GM18520 (cell line): ENCODE data around the gene MMS22L.

Experiments used
- ATAC-seq: cut with Tn5 transposase; IDR thresholded peaks from one replicate; pipeline ENCODE4 v1.9.1; 2021; ENCODE audit not compliant: unreplicated experiment

MMS22L gene, protein sequence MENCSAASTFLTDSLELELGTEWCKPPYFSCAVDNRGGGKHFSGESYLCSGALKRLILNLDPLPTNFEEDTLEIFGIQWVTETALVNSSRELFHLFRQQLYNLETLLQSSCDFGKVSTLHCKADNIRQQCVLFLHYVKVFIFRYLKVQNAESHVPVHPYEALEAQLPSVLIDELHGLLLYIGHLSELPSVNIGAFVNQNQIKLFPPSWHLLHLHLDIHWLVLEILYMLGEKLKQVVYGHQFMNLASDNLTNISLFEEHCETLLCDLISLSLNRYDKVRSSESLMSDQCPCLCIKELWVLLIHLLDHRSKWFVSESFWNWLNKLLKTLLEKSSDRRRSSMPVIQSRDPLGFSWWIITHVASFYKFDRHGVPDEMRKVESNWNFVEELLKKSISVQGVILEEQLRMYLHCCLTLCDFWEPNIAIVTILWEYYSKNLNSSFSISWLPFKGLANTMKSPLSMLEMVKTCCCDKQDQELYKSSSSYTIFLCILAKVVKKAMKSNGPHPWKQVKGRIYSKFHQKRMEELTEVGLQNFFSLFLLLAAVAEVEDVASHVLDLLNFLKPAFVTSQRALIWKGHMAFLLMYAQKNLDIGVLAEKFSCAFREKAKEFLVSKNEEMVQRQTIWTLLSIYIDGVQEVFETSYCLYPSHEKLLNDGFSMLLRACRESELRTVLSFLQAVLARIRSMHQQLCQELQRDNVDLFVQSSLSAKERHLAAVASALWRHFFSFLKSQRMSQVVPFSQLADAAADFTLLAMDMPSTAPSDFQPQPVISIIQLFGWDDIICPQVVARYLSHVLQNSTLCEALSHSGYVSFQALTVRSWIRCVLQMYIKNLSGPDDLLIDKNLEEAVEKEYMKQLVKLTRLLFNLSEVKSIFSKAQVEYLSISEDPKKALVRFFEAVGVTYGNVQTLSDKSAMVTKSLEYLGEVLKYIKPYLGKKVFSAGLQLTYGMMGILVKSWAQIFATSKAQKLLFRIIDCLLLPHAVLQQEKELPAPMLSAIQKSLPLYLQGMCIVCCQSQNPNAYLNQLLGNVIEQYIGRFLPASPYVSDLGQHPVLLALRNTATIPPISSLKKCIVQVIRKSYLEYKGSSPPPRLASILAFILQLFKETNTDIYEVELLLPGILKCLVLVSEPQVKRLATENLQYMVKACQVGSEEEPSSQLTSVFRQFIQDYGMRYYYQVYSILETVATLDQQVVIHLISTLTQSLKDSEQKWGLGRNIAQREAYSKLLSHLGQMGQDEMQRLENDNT

DNA sequence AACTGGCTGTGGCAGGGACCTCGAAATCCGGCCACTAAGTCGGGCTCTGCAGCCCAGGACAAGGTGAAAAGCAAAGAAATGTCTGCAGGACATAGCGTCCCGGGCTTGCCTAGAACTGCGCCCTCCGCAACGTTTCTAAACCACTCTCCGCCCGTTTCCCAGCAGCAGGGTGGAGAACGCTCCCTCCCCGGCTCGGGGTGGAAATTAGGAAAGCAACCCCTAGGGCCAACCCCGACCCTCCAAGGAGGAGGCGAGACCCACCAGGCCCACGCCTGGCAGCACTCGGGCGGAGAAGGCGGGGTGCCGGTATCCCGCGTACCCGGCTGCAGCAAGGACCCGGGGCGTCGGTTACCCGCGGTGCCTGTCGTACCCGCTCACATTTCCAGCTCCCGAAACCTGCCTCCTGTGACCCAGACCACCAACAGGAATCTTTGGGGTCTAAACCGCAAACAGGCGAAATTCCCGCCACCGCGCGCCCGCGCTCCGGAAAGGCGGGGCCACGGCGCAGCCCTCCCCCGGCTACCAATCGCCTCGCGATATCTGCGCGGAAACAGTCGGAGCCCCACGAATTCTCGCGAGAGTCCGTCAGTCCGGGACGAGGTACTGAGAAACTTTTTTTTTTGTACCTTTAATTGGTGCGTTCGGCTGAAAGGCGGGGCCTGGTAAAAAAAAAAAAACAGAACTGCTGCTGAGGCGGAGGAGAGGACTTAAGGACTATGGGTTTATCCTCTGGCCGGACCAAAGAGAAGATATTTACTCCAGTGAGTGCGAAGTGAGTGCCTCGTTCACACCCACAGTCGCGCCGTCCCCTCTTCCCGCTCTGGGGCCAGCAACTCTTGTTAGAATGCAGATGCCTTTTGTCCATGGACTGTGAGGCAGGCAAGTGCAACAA is at the start of gene MMS22L:
Gene MMS22L (minus strand): TSS at position 491 of the 892 bp plus-strand sequence. CDS start 739 bp downstream, outside the sequence.
- peak; percentile 97 for ATAC-seq

DNA sequence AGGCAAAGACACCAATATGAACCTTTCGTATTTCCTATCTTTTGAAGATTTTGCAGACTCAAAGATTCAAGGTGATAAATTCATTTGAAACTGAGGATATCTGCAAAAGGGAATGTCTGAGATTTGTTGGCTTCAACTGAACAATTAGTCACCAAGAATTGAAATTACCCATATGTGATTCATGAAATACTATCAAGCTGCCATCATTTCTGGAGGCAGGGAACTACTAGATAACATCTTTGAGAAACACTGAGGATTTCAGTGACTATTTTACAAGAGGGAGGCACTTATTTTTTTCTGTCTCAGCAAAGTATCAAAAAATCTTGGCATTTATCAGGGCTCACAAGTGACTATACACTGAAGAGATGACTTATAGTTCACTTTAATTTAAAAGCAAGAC is 39.8 kb upstream of the MMS22L start:
- ATAC-seq, result no peak

DNA sequence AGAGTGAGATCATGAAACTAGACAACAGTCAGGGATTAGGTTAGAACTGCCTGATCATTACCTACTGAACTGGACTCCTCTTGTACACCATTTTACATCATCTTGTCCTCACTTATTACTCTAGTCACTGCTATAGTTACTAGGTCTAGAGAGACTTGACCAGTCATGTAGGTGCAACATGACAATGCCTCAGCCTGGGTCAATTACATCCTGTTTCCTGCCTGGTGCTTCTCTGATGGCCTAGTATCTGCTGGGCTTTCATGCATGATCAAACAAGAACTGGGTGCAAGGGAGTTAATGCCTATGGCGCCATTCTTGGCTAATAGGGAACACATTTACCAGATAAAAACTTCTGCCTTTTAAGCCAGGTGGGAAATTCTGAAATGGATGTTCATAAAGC is 39.2 kb upstream of the MMS22L start:
- ATAC-seq, result no peak

DNA sequence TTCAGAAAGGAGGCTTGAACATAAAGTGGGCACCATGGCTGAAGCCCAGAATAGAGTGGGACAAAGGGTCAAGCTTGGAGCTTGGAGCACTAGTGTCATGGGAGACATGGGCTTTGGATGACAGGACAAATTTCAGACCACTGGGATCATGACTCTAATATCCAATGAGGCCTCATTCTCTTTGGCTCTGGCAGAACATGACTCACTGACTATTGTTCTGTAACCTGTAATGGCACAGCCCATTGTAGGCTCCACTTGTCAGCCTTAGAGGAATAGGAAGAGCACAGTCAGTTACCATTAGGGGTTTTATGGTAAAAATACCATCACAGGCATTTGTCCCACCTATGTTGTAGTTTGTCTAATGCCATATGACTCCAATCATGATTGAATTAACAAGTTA is 34.0 kb upstream of the MMS22L start:
- no peak for ATAC-seq

DNA sequence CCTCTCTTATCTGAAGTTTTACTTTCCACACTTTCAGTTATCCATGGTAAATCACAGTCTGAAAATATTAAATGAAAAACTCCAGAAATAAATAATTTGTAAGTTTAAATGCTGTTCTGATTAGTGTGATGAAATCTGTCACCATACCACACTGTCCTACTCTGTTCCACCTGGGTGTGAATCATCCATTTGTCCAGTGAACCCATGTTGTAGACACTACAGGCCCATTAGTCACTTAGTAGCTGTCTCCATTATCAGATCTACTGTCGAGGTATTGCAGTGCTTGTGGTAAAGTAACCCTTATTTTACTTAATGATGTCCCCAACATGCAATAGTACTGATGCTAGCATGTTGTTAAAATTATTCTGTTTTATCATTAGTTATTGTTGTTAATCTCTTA is 29.2 kb upstream of the MMS22L start:
- ATAC-seq, result no peak

DNA sequence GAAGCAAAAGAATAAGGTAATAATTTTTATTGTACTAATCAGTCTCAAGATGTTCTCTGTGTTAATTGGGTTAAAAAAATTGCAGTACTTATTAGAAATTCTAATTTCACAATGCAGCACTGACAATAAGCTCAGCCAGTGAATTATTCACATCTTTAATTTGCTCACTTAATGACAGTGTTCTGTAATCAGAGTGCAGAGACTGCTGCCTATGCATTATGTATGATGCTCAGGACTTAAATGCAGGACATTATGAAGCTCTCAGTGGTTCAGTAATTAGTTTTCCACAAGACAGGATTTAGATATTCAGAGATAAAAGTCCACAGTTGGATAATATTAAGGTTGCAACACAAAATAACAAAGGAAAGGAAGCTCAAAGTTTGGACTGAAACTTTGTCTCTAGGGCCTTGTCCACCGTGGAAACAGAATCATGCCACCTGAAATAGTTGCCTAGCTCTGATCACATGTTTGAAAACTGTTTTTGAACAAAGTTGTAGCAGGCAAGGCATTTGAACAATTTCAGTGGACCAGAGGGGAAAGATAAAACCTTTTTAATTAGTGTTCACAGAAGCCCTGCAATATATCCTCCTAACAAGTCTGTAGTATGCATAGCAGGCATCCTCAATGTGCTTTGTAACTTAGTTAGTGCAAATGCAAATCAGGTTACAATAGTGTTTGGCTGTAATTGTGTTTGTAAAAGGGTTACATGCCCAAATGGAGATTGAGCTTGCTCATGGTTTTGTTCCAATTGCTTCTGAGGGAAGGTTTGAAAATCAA is 23.7 kb upstream of the MMS22L start:
- no peak for ATAC-seq

DNA sequence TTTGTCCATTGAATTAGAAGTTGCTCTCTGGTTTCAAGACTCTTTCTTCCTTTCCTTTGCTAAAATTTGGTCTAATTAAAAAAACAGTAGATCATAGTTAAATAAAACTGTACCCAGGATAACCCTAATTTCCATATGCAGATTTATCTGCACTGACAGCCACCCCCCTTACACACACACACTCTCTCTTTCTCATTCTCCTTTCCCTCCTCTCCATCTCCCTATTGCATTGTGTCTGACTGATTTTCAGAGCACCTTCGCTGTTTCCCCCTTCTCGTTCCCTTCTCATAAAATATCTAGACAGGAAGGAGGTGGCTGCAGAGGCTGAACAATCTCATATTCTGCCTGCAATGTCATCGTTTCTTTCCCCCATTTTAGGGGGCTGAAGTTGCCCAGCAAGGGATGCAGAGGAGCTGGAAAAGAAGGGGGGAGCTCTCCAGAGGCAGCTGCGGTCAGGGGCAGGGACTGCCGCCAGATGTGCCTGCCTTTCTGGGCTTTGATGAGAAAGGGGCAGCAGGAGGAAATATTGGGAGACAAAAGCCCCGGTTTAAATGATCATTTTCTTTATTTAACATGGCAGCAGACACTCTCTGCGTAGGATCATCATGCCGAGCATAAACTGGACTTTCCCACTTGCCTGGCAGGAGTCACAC is 22.5 kb upstream of the MMS22L start:
- ATAC-seq, result no peak

DNA sequence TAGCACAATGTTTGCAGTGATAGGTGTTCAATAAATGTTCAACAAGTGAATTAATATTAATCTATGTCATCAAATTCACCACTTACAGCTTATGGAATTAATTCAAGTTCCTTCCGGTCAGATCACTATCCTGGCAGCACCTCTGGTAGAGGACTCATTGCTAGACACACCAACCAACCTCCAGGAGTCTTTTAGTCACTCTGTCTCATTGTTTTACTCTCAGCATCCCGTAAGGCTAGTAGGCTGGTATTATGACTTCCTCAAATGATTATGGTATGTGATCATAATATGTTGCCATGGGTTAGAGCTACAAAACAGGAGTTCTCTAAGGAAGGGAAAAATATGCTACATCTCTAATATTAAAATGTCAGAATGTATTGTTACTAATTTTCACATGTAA is 21.7 kb upstream of the MMS22L start:
- no peak for ATAC-seq

DNA sequence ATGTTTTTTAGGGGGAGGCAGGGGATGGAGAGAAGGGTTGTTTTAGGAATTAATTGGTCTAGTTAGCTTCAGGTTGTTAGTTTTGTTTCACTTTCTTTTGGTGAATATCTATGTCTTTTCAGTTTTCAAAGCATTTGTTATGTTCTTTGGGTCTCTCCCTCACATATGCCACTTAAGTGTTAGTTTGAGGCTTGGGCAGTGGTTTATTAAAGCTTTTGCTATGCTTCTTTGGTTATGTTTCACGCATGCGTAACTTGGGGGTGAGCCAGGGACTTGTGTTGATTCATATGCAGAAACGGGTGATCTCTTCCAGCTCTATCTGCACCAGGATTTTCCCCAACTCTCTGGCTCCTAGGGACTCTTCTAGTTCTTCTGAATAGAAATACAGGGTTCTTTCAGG is 11.4 kb upstream of the MMS22L start:
- peak; percentile 61 for ATAC-seq

DNA sequence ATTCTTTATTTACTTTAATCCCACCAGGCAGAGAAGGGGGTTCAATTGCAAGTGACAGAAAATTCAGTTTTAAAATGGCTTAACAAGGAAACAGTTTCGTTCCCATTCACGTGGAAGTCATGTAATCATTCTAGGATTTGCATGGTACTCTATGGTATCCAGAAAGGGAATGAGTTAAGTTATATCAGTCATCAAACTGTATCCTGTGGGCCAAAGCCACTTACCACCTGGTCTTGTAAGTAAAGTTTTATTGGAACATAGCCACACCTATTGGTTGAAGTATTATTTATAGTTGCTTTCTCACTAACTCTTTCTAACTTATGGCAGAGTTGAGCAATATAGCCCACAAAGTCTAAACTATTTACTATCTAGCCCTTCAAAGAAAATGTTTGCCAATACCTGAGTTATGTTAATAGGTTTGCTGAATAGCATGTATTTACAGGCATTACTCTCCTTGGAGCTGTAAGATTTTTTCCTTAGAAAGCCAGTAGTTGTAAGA is 10.2 kb upstream of the MMS22L start:
- ATAC-seq, result no peak

DNA sequence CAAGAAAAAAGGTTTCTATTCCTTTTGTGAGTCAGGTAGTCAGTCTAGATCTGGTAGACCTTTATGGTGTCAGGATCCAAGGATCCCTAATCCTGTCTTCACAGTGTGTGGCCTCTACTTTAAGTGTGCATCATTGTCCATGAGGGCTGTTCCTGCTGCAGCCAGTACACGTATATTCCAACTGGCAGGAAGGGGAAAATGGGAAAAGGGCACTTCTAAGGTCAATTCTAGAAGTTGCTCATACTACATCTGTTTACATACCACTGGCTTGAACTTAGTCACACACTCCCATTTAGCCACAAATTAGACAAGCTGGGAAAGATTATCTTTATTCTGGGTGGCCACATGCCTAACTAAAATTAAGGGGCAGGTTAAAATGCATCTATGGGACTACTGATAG is 9.7 kb upstream of the MMS22L start:
- no peak for ATAC-seq

DNA sequence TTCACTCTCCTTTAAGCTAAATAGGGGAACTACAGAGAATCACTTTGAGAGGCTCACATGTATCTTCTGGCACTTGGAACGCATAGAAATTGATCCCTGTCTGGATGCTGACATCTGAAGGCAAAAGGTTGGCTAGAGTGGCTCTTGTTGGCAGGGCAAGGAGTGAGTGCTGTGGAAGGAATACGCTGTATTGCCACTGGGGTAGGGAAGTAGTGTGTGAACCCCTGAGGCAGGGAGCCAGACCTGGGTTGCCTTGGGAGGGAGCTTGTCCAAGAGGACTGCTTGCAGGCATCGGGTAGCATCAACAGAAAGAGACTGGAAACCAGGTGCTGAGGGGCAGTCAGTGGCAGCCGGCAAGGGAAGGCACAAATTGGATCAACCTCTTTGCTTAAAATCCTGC is 8.9 kb upstream of the MMS22L start:
- no peak for ATAC-seq

DNA sequence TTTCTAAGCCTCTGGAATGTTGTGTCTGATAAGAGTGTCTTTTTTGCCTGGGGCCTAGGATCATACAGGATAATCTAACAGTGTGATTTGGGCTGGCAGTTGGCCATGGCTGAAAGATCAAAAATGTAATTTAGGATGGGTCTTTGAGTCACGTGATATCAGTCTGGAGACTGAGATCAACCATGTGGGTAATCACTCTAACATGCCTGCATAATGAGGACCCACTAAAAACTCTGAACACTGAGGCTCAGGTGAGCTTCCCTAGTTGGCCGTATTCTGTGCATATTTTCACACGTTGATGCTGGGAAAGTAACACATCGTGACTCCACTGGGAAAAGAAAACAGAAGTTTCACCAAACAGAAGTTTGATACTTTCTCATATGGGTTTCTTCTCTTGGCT is 6.3 kb upstream of the MMS22L start:
- no peak for ATAC-seq

DNA sequence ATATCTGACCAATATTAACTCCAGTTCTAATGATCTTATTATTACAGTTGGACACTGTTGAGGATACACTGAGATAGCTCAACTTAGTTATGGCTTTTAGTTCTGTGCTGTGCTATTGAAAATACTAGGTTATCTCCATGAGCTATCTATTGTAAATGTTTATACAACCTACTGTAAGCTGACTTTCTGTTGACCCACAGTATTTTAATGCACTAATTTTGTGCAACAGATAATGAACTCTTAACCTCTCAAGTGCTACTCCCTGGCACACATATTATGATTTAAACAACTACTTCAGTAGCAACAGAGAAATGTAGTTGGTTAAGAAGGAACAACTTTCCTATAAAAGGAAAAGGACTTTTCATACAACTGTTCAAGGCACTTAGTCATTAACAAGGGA is 5.2 kb upstream of the MMS22L start:
- no peak for ATAC-seq

DNA sequence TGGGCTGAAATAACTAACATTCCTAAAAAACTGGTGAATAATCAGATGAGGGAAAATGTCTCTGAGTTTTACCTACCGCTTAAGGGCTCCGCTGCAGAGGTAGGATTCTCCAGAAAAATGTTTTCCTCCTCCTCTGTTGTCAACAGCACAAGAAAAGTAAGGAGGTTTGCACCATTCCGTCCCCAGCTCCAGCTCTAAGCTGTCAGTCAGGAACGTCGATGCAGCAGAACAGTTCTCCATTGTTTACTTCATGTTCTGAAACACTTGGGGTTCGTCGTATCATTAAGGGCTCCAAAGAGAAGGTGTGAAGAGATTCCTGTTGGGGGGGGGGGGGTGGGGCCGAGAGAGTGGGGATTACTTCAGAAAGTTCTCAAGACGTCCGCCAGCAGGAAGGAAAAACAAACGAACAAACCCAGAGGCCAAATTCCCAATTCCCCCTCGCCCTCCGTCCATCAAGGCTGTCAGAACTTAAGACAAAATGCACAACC is 734 bp downstream of the MMS22L start:
- ATAC-seq, result no peak

DNA sequence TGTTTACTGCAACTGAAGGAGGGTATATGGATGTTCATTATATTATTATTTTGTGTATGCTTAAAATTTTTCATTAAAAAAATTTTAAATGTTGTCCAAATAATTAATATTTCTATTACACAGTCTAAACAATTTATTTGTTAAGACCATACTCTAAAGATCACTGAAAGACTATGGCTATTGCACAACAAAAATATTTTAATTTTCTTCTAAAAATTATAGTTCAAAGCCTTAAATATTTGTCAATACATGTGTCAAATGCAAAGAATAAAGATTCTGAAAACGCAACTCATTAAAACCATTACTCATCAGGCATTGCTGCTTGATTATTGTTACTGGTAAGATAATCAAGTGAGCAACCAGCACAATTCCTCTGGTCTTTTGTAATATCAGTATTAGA is 2.2 kb downstream of the MMS22L start:
- no peak for ATAC-seq

DNA sequence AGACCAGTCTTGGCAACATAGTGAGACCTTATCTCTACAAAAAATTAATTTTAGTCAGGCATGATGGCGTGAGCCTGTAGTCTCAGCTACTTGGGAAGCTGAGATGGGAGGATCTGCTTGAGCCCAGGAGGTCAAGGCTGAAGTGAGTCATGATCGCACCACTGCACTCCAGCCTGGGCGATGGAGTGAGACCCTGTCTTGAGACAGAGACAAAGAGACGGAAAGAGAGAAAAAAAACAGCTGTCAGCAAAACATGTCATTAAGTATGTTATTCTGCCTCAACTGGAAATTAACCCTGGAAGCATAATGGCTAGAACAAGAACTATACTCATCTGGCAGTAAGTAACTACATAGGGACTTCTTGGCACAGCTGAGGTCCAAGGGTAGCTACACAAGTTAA is 7.2 kb downstream of the MMS22L start:
- ATAC-seq, result no peak

DNA sequence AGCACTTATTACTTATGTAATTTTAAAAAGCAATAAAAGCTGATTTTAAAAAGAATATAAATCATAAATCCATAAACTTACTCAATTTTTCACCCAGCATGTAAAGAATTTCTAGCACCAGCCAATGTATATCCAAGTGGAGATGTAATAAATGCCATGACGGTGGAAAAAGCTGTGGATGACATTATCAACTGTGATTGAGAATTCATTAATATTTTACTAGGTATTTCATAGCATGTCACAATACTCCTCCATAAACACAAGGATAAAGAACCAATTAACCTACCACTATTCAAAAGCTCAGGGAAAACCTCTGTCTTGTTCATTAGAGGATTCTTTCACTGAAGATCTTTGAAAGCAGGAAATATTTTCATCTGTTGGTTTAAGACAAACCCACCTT is 13.2 kb downstream of the MMS22L start:
- no peak for ATAC-seq

DNA sequence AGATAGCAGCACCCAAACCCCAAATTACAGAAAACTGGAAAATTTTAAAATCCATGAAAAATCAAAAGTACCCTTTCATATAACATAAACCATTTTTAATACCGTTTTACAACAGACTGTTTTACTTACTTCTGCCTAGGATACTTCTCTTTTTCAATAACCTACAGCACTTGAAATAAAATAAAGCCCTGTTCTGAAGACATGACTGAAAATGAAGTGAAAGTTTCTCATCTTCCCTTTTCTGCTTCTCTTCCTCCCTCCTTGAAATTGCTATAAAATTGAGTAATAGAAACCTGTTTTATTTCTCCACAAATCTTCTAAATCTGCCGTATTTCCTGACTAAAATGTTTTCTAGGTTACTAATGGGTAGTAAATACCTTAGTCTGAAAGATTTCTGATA is 20.3 kb downstream of the MMS22L start:
- no peak for ATAC-seq
